ENCODE data around the gene PTCD1. TPM values are rescaled to one million over a fixed set of nuclear protein-coding genes. Genes with fewer than 3 reads are reported as not detected.

The PTCD1 gene
- total and polyA plus RNA-seq, 2 of the 8 experiments (the other 6 are each of a cell fraction or from before 2014, with no cell fraction given) = 7.5 to 7.6 TPM

- H4K8ac ChIP-seq (ENCODE audit: extremely low read depth, insufficient read depth, low read length) = no peak overlapping the region
- no peak overlapping the region for H2AK5ac ChIP-seq (ENCODE audit: low read depth, low read length)
- H3K56ac ChIP-seq (replicated peaks; ENCODE audit: insufficient read length, low read depth, low read length) = no peak overlapping the region
- no peak overlapping the region for H3K27ac ChIP-seq (ENCODE audit: low read depth, low read length)
- 98% methylated on average over 13 of the region's 13 CpGs; no CpG with 5 or more reads in 1 of the 2 experiments for WGBS, 2 experiments (ENCODE audit: extremely low coverage in 1 of 2, insufficient coverage in 1 of 2, insufficient read length in 1 of 2, insufficient replicate concordance in 2 of 2, low coverage in 1 of 2, low lambda C conversion rate in 2 of 2, missing lambda C conversion rate in 1 of 2)
- H3K4me1 ChIP-seq (replicated peaks in 1 of 4; ENCODE audit: control insufficient read depth in 3 of 4, insufficient read depth in 4 of 4, low read length in 3 of 4) = no peaks in the 10 kb centered on the region
- ChIA-PET CTCF (ENCODE audit: partially characterized antibody) (interaction anchor here (0.9 kb wide), 1 partner anchor 8 kb away, joined by 3 read pairs; no protein-coding TSS in a partner anchor), POLR2A (ENCODE audit: partially characterized antibody) (interaction anchor here (0.8 to 7.3 kb wide), 6 partner anchors 8 to 47 kb away, joined by 3 to 100 read pairs (median 4); partner anchors contain the start of genes ATP5MF, CPSF4, PTCD1 and ZNF394)
- H3K4me3 ChIP-seq (ENCODE audit: extremely low read depth in 1 of 4, insufficient read depth in 2 of 4, low read depth in 3 of 4, low read length in 4 of 4) = no peak overlapping the region
- no peak overlapping the region for H4K5ac ChIP-seq (ENCODE audit: insufficient read length, low read depth, low read length)
- DNase-seq (ENCODE audit: low read depth in 1 of 2, low spot score in 2 of 2) (no peak), FAIRE-seq (no peak)
- no peak overlapping the region for H3K14ac ChIP-seq (ENCODE audit: insufficient read length)
- no peak overlapping the region for H3K18ac ChIP-seq (ENCODE audit: extremely low read depth, low read length)
- H2BK20ac ChIP-seq (ENCODE audit: low read length) = no peak overlapping the region
- H4K20me1 ChIP-seq (replicated peaks in 1 of 2; ENCODE audit: control insufficient read depth in 1 of 2, insufficient read depth in 2 of 2, low read length in 2 of 2) = peaks cover 10 to 33% of the 10 kb centered on the region in 2 experiments
- no peaks in the 10 kb centered on the region for H3K9me3 ChIP-seq (ENCODE audit: insufficient read depth in 2 of 2, low read depth in 1 of 2, low read length in 1 of 2)
- no peak overlapping the region for H3K23ac ChIP-seq (ENCODE audit: insufficient read length)
- no peak overlapping the region for H3K4me2 ChIP-seq (ENCODE audit: insufficient read depth in 1 of 2, low read depth in 2 of 2, low read length in 2 of 2)
- H2BK12ac ChIP-seq (ENCODE audit: low read depth, low read length) = no peak overlapping the region
- no peak overlapping the region for H4K91ac ChIP-seq (replicated peaks; ENCODE audit: insufficient read length, low read length)
- H3K27me3 ChIP-seq (replicated peaks in 1 of 4; ENCODE audit: control insufficient read depth in 3 of 4, extremely low read depth in 1 of 4, insufficient read depth in 3 of 4, low read length in 3 of 4) = no peaks in the 10 kb centered on the region
- no peaks in the 10 kb centered on the region for H3K79me1 ChIP-seq (ENCODE audit: low read depth, low read length)
- H3K79me2 ChIP-seq (ENCODE audit: control insufficient read depth in 1 of 2, insufficient read depth in 2 of 2, low read length in 2 of 2) = no peaks in the 10 kb centered on the region
- no peaks in the 10 kb centered on the region for H3K23me2 ChIP-seq (ENCODE audit: low read depth, low read length)
- no peak overlapping the region for H2BK5ac ChIP-seq (ENCODE audit: low read depth, low read length)
- H3K9ac ChIP-seq (replicated peaks in 1 of 4; ENCODE audit: extremely low read depth in 1 of 4, low read depth in 3 of 4, low read length in 3 of 4) = no peak overlapping the region; a peak in 2 of 7 replicates
- H2BK15ac ChIP-seq (ENCODE audit: low read length) = no peak overlapping the region
- no peak overlapping the region for H3K4ac ChIP-seq (replicated peaks; ENCODE audit: insufficient read length, low read depth, low read length)
- H2BK120ac ChIP-seq (replicated peaks; ENCODE audit: low read depth, low read length) = no peak overlapping the region
- no peak for TF ChIP-seq RXRA (IDR thresholded peaks at IDR 0.05; ENCODE audit: insufficient read depth, low read depth, low read length)
- no peak for TF ChIP-seq RAD21 (IDR thresholded peaks at IDR 0.05 in 1 of 2, conservative IDR thresholded peaks at IDR 0.05 in 1 of 2; ENCODE audit: low read depth in 2 of 2, low read length in 2 of 2)
- no peak for TF ChIP-seq CTCF (IDR thresholded peaks at IDR 0.05; ENCODE audit: control extremely low read depth in 1 of 3, insufficient read depth in 1 of 3, low read depth in 1 of 3, low read length in 3 of 3)
- TF ChIP-seq JUND (IDR thresholded peaks at IDR 0.05; ENCODE audit: low read length) = no peak
- TF ChIP-seq SRF (IDR thresholded peaks at IDR 0.05; ENCODE audit: low read depth, low read length) = no peak
- no peak for TF ChIP-seq CREB1 (IDR thresholded peaks at IDR 0.05)
- no peak overlapping the region for H2AFZ ChIP-seq (ENCODE audit: low read length)
- peaks cover 41 to 87% (median 73%) of the 10 kb centered on the region in 4 experiments for H3K36me3 ChIP-seq (ENCODE audit: control insufficient read depth in 2 of 4, insufficient read depth in 4 of 4, low read length in 3 of 4)
Measured at GRCh38 chr7:99452541-99452940, 13.9 kb upstream of the PTCD1 start.
